Measurements from ENCODE around the gene PCSK1. TPM values are rescaled to one million over a fixed set of nuclear protein-coding genes. Genes with fewer than 3 reads are reported as not detected.

Gene PCSK1
- polyA plus RNA-seq (ENCODE audit: insufficient read length in 10 of 10), result under 1 TPM in 6 of 10 donors, not detected in 4; 0.03 to 0.10 (median 0.05) TPM
- long read RNA-seq, donor 1, result 0 reads
- long read RNA-seq, donor 2, result 0 reads
- long read RNA-seq, donor 3, result 0 reads
- long read RNA-seq, donor 4, result 0 reads
- long read RNA-seq, donor 5, result 0 reads
- long read RNA-seq, donor 6, result 0 reads
- long read RNA-seq, donor 7, result 0 reads
- long read RNA-seq, donor 8, result 0 reads
- long read RNA-seq, donor 9, result 0 reads

- peak in 1 of 3 donors; percentile 4 for DNase-seq
Measured at GRCh38 chr5:96433066-96433447, at the start of gene PCSK1. Gene PCSK1 (minus strand): TSS chr5:96433248. CDS start chr5:96433042, 206 bp downstream.

- no peak for DNase-seq
Measured at GRCh38 chr5:96481867-96482266, 48.8 kb upstream of the PCSK1 start.

GRCh38 chr5:96481009-96481786 is 48.1 kb upstream of the PCSK1 start:
- no peak for DNase-seq

GRCh38 chr5:96478983-96479382 is 45.9 kb upstream of the PCSK1 start:
- DNase-seq, result no peak

- no peak for DNase-seq
Measured at GRCh38 chr5:96476654-96477053, 43.6 kb upstream of the PCSK1 start.

GRCh38 chr5:96474073-96474472 is 41.0 kb upstream of the PCSK1 start:
- DNase-seq, result no peak

GRCh38 chr5:96473155-96473554 is 40.1 kb upstream of the PCSK1 start:
- no peak for DNase-seq

- DNase-seq, result no peak
Measured at GRCh38 chr5:96470785-96471184, 37.7 kb upstream of the PCSK1 start.

GRCh38 chr5:96468956-96469355 is 35.9 kb upstream of the PCSK1 start:
- DNase-seq, result no peak

- DNase-seq, result no peak
Measured at GRCh38 chr5:96463091-96463490, 30.0 kb upstream of the PCSK1 start.

GRCh38 chr5:96459313-96460121 is 26.5 kb upstream of the PCSK1 start:
- no peak for DNase-seq

- no peak for DNase-seq
Measured at GRCh38 chr5:96458176-96458575, 25.1 kb upstream of the PCSK1 start.

- DNase-seq, result no peak
Measured at GRCh38 chr5:96455789-96456188, 22.7 kb upstream of the PCSK1 start.

GRCh38 chr5:96453394-96453793 is 20.3 kb upstream of the PCSK1 start:
- no peak for DNase-seq

GRCh38 chr5:96447949-96448348 is 14.9 kb upstream of the PCSK1 start:
- no peak for DNase-seq

- no peak for DNase-seq
Measured at GRCh38 chr5:96440185-96440538, 7.1 kb upstream of the PCSK1 start.

GRCh38 chr5:96439477-96440184 is 6.6 kb upstream of the PCSK1 start:
- no peak for DNase-seq

GRCh38 chr5:96434201-96434645 is 1.2 kb upstream of the PCSK1 start:
- DNase-seq, result peak; percentile 41 to 79 (median 69)

GRCh38 chr5:96432216-96433065 is 607 bp downstream of the PCSK1 start:
- peak in 1 of 3 donors; percentile 24 for DNase-seq

- peak in 2 of 3 donors; percentile 3 to 23 for DNase-seq
Measured at GRCh38 chr5:96431376-96432187, 1.5 kb downstream of the PCSK1 start.

All from muscle of back (tissue), 13 donors.